Left renal cortex interstitium (tissue), 4 donors: ENCODE results near the gene ZNF714. TPM values are rescaled to one million over a fixed set of nuclear protein-coding genes. Genes with fewer than 3 reads are reported as not detected.
"Not testable (repeated sequence)": the region's sequence is repeated elsewhere in the genome, so short reads cannot be mapped to it uniquely, and the experiment has no call there.

ENCODE experiments used
- DNase-seq, 4 donors: peaks; one replicate each; pipeline ENCODE4 v3.0.0-alpha.2; 2013; ENCODE audit warnings: low read depth in 4 of 4, low spot score in 2 of 4, missing footprints in 1 of 4
- polyA plus RNA-seq, 4 donors: library from polyadenylated mRNA; unstranded; fragments of 120-200 nt; gene quantifications; one replicate each; pipeline ENCODE4 v1.2.1, GENCODE V29; 2013; ENCODE audit not compliant: insufficient read length in 4 of 4

The ZNF714 gene
- polyA plus RNA-seq, 4 donors: 11.4 to 27.8 (median 17.6) TPM

DNA sequence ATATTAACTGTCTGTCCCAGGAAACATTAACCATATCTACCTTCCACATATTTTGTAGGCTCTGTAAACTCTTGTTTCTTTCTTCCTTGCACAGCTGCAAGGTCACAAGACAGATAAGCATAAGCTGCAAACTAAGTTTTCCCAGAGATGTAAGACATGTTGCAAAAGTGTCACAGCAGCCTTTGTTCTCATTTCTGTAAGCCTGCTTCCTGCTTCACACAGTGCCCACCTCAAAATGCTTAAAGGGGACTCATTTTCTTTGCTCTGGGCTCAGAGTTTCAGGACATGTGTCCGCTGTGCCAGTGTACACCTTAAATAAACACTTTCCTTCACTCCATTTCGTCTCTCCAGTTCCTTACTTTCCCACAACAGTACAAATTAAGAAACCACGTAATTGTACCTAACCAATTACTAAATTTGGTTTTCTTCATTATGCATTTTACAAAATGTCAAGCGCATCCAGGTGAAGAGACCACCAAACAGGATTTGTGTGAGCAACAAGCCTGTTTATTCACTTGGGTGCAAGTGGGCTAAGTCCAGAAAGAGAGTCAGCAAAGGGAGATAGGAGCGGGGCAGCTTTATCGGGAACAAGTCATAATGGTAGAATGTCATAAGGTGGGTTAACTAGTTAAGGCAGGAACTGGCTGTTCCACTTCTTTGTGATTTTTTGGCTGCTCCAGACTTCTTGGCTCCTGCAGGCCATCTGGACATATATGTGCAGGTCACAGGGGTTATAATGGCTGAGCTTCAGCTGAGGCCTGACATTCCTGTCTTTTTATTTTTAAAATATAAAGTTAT, 47.1 kb downstream of the ZNF714 start:
- DNase-seq: no peak

DNA sequence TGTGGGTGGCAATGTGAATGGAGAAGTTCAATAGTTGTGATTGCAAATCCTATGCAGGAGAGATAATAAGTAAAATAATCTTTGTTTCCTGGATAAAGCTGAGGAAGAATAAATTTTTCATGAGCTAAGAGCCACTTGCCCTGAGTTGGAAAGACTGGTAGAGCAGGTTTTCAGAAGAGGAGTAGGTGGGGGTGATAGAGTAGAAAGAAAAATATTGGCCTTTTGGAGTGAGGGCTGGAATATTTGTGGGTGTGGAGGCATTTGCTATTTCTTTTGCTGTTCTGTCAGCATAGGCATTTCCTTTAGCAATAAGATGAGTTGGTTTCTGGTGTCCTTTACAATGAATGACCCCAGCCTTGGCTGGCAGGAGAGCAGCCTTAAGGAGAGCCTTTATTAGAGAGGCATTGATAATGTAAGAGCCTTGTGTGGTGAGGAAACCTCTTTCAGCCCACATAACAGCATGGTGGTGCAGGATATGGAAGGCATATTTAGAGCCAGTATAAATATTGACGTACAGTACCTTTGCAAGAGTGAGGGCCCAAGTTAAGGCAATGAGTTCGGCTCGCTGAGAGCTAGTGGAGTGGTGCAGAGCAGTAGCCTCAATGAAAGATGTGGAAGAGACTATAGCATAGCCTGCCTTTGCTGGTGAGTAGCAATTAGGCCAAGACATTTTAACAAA, 48.2 kb downstream of the ZNF714 start:
- no peak for DNase-seq

DNA sequence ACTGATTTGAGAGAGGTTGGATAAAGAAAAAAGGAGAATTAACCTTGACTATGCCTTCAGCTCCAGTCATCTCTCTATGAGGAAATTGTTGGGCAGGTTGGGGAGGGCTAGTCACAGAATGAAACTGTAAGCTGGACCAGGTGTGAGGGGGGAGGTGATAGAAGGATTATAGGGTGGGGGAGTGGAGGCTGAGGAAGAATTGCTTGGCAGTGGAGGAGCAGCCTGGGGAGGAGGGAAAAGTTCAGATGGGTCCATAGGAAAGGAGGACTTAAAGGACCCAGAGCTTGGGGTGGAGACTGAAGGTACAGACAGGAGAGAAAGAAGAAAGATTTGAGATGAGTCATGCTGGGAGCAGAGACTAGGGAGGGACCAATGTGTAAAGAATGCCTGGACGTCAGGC, 51.6 kb downstream of the ZNF714 start:
- no peak for DNase-seq

DNA sequence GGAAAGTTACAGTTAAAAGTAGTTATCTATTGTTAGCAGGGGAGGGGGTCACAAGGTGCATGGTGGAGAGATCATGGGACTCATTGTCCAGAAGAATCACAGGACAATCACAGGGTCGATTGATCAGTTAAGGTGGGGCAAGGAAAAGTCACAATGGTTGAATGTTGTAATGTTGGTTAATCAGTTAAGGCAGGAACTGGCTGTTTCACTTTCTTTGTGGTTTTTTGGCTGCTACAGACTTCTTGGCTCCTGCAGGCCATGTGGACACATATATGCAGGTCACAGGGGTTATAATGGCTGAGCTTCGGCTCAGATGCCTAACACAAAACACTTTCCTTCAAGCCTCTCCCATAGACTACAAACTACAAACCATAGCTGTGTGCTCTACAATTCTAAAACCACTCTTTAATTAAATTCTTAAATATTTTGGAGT, 52.9 kb downstream of the ZNF714 start:
- DNase-seq: no peak

DNA sequence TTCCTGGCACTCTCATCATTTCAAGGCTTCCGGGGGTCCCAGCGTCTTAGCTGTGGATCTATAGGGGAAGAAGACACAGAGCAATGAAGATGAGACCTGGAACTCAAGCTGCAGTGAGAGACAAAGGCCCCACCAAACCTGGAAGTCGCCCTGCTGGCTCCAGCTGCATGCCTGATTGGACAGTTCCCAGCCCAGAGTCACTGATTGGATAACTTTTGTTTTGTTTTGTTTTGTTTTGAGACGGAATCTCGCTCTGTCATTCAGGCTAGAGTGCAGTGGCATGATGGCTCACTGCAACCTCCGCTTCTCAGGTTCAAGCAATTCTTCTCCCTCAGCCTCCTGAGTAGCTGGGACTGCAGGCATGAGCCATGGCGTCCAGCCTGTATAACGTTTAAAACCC, 53.4 kb downstream of the ZNF714 start:
- DNase-seq: no peak

DNA sequence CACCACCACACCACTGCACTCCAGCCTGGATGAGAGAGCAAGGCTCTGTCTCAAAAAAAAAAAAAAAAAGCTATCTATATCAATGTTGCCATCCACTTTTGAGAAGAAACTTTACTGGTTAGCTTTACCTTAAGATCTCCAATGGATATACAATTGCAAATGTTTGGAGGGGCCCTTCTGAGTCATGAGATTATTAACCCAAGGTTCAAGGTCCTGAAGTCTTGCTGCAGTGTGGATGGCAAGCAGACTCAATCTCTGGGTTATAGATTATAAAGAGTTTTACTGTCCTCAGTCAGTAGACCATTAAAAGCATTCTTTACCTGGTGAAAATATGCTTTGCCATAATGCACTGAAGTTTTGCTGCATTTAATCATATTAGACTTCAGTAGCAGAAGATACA, 56.1 kb downstream of the ZNF714 start:
- DNase-seq: no peak

DNA sequence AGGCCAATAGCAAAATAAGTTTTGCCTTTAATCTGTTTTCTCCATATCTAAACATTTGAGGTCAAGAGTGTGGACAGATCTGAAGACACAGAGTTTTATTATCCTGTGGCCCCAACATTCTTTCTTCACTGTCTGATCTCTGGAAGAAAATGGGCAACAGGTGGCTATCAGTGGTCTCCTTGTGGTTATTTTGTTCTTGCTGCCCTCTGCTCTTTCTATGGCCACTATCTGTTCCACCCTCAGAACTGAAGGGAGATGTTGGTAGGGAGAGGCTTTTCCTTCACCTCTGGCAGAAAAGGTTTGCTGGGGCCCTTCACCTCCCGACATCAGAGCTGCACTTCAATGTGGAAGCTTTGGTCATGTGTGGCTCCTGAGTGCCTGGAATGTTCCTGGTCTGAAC, 59.0 kb downstream of the ZNF714 start:
- DNase-seq: not testable (repeated sequence)

DNA sequence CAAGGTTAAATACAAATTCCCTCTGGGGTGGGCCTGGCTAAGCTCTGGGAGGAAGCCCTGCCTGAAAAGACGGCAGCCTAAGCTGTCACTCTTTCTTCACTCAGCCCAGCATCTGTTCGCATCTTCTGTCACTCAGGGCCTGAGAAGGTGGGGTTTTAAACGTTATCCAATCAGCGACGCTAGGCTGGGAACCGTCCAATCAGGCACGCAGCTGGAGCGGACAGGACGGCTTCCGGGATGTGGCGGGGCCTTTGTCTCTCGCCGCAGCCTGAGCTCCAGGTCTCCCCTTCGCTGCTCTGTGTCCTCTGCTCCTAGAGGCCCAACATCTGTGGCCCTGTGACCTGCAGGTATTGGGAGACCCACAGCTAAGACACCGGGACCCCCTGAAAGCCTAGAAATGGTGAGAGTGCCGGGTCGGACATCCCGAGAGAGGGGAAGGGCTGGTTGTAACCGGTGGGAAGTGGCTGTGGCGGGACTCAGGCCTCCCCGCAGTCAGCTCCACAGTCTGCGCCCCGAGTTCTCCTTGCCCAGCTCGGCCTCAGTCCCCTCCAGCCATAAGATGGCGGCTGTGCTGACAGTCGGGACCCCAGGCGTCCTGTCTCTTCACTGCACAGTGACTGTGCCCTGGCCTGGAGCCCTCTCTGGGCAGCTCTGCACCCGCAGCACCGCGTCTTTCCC, 59.9 kb downstream of the ZNF714 start, which contains the start of gene ZNF431:
Gene ZNF431 (plus strand): TSS at position 254 of the 678 bp plus-strand sequence. CDS start 144 bp downstream, at position 398.
- DNase-seq: peak; percentile 79 to 90 (median 86)

DNA sequence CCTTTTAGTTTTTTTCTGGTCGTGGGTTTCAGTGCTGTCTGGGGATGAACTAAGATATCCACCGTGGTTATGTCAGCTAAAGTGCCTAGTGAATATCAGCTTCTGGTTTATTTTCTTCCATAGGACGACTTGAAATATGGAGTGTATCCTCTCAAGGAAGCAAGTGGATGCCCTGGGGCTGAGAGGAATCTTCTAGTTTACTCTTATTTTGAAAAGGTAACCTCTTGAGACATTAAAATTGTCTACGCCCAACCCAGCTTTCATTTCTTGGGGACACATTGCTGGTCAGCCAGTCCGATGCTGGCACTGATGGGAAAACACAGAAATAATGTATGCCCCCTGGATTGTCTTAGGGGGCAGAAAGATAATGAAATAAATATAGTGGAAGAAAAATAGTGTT, 61.4 kb downstream of the ZNF714 start:
- DNase-seq: no peak

DNA sequence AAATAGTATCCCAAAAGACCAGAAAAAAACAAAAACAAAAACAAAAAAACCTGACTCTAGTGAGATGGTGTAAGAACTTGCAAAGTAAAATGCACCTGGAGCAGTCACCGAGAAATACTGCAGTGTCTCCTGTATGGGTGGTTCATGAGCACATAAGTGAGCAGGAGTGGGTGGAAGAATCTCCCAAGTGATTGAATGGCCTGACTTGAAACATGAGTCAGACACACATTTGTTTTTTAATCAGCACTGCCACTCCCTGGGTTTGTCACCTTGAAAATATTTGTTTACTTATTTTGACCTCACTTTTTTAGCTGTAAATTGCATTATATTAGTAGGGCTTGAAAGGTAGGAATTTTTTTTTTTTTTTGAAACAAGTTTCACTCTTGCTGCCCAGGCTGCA, 61.9 kb downstream of the ZNF714 start:
- no peak for DNase-seq

DNA sequence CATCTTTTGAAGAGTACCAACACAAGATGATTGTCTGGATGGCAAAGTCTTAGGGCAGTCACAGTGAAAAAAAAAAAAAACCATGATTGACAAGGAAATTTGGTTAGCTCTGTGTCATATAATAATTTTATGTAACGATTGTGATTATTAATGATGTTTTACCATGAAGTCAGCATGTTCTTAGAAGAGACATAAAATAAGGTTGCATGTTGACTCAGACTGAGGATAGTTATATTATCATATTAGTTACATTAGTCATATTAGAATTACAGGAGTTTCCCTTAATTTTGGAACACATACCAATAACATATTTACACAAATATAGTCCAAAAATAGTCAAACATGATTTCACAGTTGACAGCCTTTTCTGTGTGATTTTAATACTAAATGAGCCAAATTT, 65.5 kb downstream of the ZNF714 start:
- DNase-seq: no peak

DNA sequence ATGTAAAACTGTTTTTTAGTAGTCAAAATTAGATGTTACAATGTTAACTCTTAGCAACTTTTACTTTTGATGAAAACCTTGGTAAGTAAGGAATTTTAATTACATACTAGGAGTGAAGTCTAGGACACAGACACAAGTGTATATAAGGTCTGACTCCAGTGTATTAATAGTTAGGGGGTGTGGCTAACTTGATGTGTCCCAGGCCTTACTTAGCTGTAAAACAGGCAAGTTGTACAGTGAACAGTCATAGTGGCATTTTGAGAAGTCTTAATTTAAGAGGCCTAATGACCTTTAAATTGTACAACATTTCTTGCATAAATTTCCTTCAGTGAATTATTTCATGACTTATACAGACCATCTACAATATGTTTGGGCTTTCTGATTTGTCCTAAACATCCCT, 66.7 kb downstream of the ZNF714 start:
- no peak for DNase-seq

DNA sequence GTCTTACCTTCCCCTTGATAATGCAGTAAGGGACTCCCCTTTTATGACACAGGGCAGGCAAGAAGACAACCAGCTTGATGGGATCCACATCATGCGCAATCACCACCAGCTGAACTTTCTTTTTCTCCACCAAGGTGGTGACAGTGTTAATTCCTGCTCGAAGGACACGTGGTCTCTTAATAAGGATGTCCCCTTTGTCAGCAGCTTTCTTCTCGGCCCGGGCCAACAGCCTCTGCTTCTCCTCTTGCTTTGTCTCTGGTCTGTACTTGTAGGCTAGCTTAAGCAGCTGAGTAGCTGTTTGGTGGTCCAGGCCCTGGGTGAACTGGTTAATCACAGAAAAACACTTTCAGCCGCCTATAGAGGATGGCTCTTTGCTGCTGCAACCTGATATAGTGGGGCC, 67.9 kb downstream of the ZNF714 start:
- DNase-seq: no peak

DNA sequence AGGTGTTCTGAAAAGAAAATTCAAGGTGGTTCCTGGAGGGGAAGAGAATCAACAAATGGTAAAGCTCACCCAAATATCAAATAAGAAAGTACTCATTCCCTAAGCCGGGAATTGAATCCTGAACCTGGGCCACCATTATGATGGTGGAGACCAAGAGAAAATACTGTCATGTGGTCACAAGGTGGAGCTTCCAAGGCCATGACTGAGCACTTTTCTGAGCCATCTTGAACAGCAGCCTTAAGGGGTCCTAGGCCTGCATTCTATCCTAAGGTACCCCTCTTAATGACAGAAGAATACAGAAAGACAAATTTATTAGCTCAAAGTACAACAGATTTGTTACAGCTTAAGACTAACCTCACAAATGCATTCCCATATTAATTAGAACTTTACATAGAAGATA, 69.5 kb downstream of the ZNF714 start:
- DNase-seq: no peak

DNA sequence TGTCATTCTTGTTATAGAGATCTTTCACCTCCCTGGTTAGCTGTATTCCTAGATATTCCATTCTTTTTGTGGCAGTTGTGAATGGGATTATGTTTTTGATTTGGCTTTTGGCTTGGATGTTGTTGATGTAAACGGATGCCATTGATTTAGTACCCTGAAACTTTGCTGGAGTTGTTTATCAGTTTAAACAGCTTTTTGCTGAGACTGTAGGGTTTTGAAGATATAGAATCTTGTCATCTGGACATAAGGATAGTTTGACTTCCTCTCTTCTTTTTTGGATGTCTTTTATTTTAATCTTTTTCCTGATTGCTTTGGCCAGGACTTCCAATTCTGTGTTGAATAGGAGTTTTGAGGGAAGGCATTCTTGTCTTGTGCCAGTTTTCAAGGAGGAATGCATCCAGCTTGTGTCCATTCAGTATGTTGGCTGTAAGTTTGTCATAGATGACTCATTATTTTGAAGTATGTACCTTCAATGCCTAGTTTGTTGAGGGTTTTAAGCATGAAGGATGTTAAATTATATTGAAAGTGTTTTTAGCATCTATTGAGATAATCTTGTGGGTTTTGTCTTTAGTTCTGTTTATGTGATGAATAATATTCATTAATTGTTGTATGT, 76.6 kb downstream of the ZNF714 start:
- DNase-seq: no peak

DNA sequence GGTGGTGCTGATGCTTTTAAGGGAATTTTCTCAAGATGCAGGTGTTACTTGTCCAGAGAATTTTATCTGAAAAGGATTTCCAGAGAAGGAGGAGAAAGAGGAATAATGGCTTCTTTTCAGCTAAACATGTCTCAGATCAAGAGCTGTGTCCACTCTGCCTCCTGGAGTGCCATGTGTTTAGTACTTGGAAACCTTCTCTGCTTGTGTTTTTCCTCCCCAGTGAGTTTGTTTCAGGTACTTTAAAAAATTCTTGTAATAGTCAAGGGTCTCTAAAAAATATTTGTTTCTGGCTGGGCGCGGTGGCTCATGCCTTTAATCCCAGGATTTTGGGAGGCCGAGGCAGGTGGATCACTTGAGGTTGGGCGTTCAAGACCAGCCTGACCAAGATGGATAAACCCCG, 82.5 kb downstream of the ZNF714 start:
- DNase-seq: no peak

DNA sequence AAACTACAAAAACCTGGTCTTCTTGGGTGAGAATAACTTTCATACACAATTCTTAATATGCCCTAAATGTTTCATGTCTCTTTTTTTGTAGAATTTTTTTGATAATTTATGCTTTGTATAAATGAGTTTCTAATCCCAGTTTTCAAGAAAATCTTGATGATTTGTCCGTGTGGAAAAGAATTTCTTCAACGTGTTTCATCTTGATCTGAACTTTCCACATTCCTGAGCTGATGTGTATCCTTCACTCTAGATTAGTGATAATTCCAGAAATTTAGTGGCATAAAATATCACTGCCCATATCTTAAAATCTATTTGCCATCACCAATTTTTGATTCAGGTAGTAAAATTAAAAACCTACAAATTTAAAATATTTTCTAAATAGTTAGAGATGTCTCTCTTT, 84.4 kb downstream of the ZNF714 start:
- DNase-seq: no peak
